K562 (cell line): ENCODE measurements around the gene TMEM50B. TPM values are rescaled to one million over a fixed set of nuclear protein-coding genes. Genes with fewer than 3 reads are reported as not detected.

Source experiments
- ARID1B ChIP-seq: fragments of 450-650 bp; IDR thresholded peaks from 2 replicates; pipeline ENCODE4 v1.6.1; 2016; ENCODE audit warnings: antibody characterized with exemption, mild to moderate bottlenecking, inconsistent platforms
- ATF1 ChIP-seq, 2 experiments: fragments of 450-650 bp in 1 of 2; IDR thresholded peaks; 2 replicates each; pipeline ENCODE4 v1.6.1; 2016; ENCODE audit warnings: missing compliant biosample characterization in 1 of 2, missing genetic modification characterization in 1 of 2
- CBX5 ChIP-seq: IDR thresholded peaks from 2 replicates; pipeline ENCODE4 v1.6.1; 2014; ENCODE audit warnings: low read depth, borderline replicate concordance
- ELF4 ChIP-seq: fragments of 450-650 bp; formaldehyde crosslinking; IDR thresholded peaks from 2 replicates; pipeline ENCODE4 v1.4.0; 2022; ENCODE audit warnings: missing genetic modification characterization
- EWSR1 ChIP-seq: fragments of 450-650 bp; IDR thresholded peaks from 2 replicates; pipeline ENCODE4 v1.6.1; 2018; ENCODE audit warnings: borderline replicate concordance, mild to moderate bottlenecking, low read depth, moderate library complexity; ENCODE audit not compliant: partially characterized antibody
- FOSL1 ChIP-seq: fragments of 200-800 bp; sonication (Bioruptor generic); conservative IDR thresholded peaks from 2 replicates; pipeline ENCODE4 v1.6.1; 2016; ENCODE audit warnings: missing genetic modification characterization, missing compliant biosample characterization
- HDAC3 ChIP-seq: fragments of 450-650 bp; IDR thresholded peaks from 2 replicates; pipeline ENCODE4 v1.6.1; 2018; ENCODE audit warnings: borderline replicate concordance, mild to moderate bottlenecking, moderate library complexity; ENCODE audit not compliant: partially characterized antibody
- HDGF ChIP-seq: fragments of 450-650 bp; IDR thresholded peaks from 2 replicates; pipeline ENCODE4 v1.6.1; 2016
- KDM1A ChIP-seq, 2 experiments: fragments of 450-650 bp; IDR thresholded peaks; 2 replicates each; pipeline ENCODE4 v1.6.1; 2016; ENCODE audit warnings: mild to moderate bottlenecking in 2 of 2
- KLF13 ChIP-seq: fragments of 450-650 bp; IDR thresholded peaks from 2 replicates; pipeline ENCODE4 v1.6.1; 2016; ENCODE audit warnings: missing genetic modification characterization, low read depth, mild to moderate bottlenecking, missing compliant biosample characterization, moderate library complexity, borderline replicate concordance
- MEIS2 ChIP-seq: fragments of 450-650 bp; IDR thresholded peaks from 2 replicates; pipeline ENCODE4 v1.6.1; 2014; ENCODE audit warnings: mild to moderate bottlenecking; ENCODE audit not compliant: partially characterized antibody
- NR0B1 ChIP-seq: fragments of 450-650 bp; IDR thresholded peaks from one replicate; pipeline ENCODE4 v1.6.1; 2018; ENCODE audit warnings: mild to moderate bottlenecking, moderate library complexity; ENCODE audit not compliant: partially characterized antibody
- PHF21A ChIP-seq: fragments of 450-650 bp; IDR thresholded peaks from 2 replicates; pipeline ENCODE4 v1.6.1; 2017; ENCODE audit warnings: low read depth, borderline replicate concordance
- SNRNP70 ChIP-seq: fragments of 200-400 bp; formaldehyde crosslinking; optimal IDR thresholded peaks from 2 replicates; pipeline ENCODE3; 2017; ENCODE audit warnings: low read depth, low read length
- TCFL5 ChIP-seq: fragments of 250-450 bp; sonication (Bioruptor Pico); conservative IDR thresholded peaks from 2 replicates; pipeline ENCODE4 v1.6.1; 2021; ENCODE audit warnings: mild to moderate bottlenecking, moderate library complexity, matching md5 sums
- ZNF408 ChIP-seq: fragments of 250-450 bp; sonication (Bioruptor Pico); IDR thresholded peaks from 2 replicates; pipeline ENCODE4 v1.4.0; 2020; ENCODE audit warnings: low read depth, mild to moderate bottlenecking, moderate library complexity
- ZNF766 ChIP-seq: fragments of 200-800 bp; sonication (Bioruptor generic); conservative IDR thresholded peaks from 2 replicates; pipeline ENCODE4 v1.6.1; 2016; ENCODE audit warnings: missing genetic modification characterization, missing compliant biosample characterization
- polyA plus RNA-seq, 8 experiments: library from polyadenylated mRNA; depleted of rRNA in 4 of 8; stranded (reverse) in 5 of 8; unstranded in 3 of 8; fragments of >200 nt; fragmentation: Nextera tagmentation in 2 of 8; fragmentation: Illumina TruSeq in 1 of 8; extraction: Ambion mirVana in 2 of 8; extraction: Trizol in 1 of 8; gene quantifications; 2 replicates each; pipeline versions ENCODE4 v1.2.1 to v1.2.3, GENCODE V29; 2011 to 2014; ENCODE audit warnings: inconsistent platforms in 1 of 8, missing spikeins in 1 of 8
- total RNA-seq, 7 experiments: library from RNA; depleted of rRNA in 6 of 7; stranded (reverse); fragments of >200 nt in 6 of 7; fragmentation: Illumina TruSeq in 2 of 7; extraction: Trizol in 2 of 7; gene quantifications; 2 replicates each; pipeline versions ENCODE4 v1.2.1 to v1.2.3, GENCODE V29; 2011 to 2021; ENCODE audit warnings: low replicate concordance in 1 of 7
- TF ChIP-seq, protein P1 (sequence below): fragments of 450-650 bp; IDR thresholded peaks from 2 replicates; pipeline ENCODE4 v1.6.1; 2016; ENCODE audit warnings: low read depth
- TF ChIP-seq, protein P2 (sequence below): fragments of 450-650 bp; IDR thresholded peaks from 2 replicates; pipeline ENCODE4 v1.6.1; 2016

The TMEM50B gene
- total and polyA plus RNA-seq, 9 of the 15 experiments (the other 6 are each of a cell fraction or from before 2014, with no cell fraction given): 20.5 to 64.6 (median 28.9) TPM

- TF ChIP-seq, protein P1, sequence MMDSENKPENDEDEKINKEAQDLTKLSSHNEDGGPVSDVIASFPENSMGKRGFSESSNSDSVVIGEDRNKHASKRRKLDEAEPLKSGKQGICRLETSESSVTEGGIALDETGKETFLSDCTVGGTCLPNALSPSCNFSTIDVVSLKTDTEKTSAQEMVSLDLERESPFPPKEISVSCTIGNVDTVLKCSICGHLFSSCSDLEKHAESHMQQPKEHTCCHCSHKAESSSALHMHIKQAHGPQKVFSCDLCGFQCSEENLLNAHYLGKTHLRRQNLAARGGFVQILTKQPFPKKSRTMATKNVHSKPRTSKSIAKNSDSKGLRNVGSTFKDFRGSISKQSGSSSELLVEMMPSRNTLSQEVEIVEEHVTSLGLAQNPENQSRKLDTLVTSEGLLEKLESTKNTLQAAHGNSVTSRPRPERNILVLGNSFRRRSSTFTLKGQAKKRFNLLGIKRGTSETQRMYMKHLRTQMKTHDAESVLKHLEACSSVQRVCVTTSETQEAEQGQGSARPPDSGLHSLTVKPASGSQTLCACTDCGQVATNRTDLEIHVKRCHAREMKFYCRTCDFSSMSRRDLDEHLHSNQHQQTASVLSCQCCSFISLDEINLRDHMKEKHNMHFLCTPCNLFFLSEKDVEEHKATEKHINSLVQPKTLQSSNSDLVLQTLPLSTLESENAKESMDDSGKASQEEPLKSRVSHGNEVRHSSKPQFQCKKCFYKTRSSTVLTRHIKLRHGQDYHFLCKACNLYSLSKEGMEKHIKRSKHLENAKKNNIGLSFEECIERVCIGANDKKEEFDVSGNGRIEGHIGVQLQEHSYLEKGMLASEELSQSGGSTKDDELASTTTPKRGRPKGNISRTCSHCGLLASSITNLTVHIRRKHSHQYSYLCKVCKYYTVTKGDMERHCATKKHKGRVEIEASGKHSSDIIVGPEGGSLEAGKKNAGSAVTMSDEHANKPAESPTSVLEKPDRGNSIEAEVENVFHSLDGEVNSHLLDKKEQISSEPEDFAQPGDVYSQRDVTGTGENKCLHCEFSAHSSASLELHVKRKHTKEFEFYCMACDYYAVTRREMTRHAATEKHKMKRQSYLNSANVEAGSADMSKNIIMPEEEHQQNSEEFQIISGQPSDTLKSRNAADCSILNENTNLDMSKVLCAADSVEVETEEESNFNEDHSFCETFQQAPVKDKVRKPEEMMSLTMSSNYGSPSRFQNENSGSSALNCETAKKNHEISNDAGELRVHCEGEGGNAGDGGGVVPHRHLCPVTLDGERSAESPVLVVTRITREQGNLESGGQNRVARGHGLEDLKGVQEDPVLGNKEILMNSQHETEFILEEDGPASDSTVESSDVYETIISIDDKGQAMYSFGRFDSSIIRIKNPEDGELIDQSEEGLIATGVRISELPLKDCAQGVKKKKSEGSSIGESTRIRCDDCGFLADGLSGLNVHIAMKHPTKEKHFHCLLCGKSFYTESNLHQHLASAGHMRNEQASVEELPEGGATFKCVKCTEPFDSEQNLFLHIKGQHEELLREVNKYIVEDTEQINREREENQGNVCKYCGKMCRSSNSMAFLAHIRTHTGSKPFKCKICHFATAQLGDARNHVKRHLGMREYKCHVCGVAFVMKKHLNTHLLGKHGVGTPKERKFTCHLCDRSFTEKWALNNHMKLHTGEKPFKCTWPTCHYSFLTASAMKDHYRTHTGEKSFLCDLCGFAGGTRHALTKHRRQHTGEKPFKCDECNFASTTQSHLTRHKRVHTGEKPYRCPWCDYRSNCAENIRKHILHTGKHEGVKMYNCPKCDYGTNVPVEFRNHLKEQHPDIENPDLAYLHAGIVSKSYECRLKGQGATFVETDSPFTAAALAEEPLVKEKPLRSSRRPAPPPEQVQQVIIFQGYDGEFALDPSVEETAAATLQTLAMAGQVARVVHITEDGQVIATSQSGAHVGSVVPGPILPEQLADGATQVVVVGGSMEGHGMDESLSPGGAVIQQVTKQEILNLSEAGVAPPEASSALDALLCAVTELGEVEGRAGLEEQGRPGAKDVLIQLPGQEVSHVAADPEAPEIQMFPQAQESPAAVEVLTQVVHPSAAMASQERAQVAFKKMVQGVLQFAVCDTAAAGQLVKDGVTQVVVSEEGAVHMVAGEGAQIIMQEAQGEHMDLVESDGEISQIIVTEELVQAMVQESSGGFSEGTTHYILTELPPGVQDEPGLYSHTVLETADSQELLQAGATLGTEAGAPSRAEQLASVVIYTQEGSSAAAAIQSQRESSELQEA: no peak
- no peak for TF ChIP-seq SNRNP70
- peak; percentile 69 for TF ChIP-seq ZNF766 (CRISPR knock-in tag)
- no peak for TF ChIP-seq KLF13 (tag)
- TF ChIP-seq TCFL5 (CRISPR knock-in tag): no peak
- peak; percentile 66 for TF ChIP-seq MEIS2
- TF ChIP-seq, protein P2, sequence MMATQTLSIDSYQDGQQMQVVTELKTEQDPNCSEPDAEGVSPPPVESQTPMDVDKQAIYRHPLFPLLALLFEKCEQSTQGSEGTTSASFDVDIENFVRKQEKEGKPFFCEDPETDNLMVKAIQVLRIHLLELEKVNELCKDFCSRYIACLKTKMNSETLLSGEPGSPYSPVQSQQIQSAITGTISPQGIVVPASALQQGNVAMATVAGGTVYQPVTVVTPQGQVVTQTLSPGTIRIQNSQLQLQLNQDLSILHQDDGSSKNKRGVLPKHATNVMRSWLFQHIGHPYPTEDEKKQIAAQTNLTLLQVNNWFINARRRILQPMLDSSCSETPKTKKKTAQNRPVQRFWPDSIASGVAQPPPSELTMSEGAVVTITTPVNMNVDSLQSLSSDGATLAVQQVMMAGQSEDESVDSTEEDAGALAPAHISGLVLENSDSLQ: peak; percentile 82
- no peak for TF ChIP-seq NR0B1
- TF ChIP-seq ELF4: no peak
- TF ChIP-seq CBX5: no peak
- TF ChIP-seq HDAC3: no peak
- TF ChIP-seq FOSL1 (tag): peak; percentile 98
- peak; percentile 71 for TF ChIP-seq ARID1B
- no peak for TF ChIP-seq EWSR1
- TF ChIP-seq HDGF: no peak
- no peak for TF ChIP-seq ATF1 (CRISPR knock-in tag; IDR thresholded peaks at IDR 0.05)
- TF ChIP-seq ATF1 (tag; IDR thresholded peaks at IDR 0.05): no peak
- no peak for TF ChIP-seq ZNF408 (CRISPR knock-in tag)
- peak; percentile 74 to 78 for TF ChIP-seq KDM1A (IDR thresholded peaks at IDR 0.05)
- peak; percentile 87; the same call in 1 of the 2 replicates for TF ChIP-seq PHF21A
Measured at GRCh38 chr21:33434770-33435360, 44.9 kb downstream of the TMEM50B start (continued).
